ENCODE results near the gene ANK2. TPM values are rescaled to one million over a fixed set of nuclear protein-coding genes. Genes with fewer than 3 reads are reported as not detected.

The ANK2 gene
- total RNA-seq, 4 donors from 2014 or later, result 25.9 to 64.4 (median 55.4) TPM

DNA sequence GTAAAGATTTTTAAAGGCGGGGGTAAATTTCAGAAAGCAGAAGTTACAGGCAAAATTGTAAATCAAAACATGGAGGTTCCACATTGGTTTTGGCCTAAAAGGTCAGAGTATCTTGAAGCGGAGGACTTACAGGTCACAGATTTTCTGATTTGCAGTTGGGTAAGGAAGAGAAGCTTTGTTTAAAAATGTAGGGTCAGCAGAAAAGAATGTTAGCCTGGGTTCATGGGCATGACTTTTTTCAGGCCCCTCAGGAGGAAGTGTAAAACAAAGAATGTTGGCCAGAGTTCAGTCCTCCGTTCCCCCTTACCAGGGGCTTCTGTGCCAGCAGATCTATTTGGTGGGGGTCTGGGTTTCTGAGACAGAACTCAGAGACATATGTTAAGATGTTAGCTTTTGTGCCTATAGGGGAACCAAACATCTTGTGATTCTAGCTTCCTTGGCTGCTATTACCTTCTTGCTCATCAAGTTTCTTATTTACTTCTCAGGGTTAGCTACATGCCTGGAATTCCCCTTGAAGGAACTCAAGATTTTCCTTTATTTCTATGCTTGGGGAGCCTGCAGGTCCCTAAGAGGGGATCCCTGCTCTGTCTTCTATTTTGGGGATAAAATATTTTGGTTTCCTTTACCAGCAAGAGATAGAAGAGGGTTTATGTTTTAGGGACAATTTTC is 160.3 kb downstream of the ANK2 start:
- H3K27me3 ChIP-seq, result no peaks in the 10 kb centered on the region
- no peak for DNase-seq
- TF ChIP-seq POLR2A (IDR thresholded peaks at IDR 0.05) (no peak), CTCF (IDR thresholded peaks at IDR 0.05) (no peak)
- intact Hi-C loops (cut with DNase I), result no loop called here
- no peaks in the 10 kb centered on the region for H3K4me1 ChIP-seq
- WGBS, 2 donors, result 78 to 80% methylated on average over 3 of the region's 3 CpGs
- no peaks in the 10 kb centered on the region for H3K36me3 ChIP-seq
- no peaks in the 10 kb centered on the region for H3K9me3 ChIP-seq
- H3K4me3 ChIP-seq (replicated peaks in 1 of 3), result no peak overlapping the region
- no peak overlapping the region for H3K27ac ChIP-seq

- no peaks in the 10 kb centered on the region for H3K4me1 ChIP-seq
- no peaks in the 10 kb centered on the region for H3K36me3 ChIP-seq
- DNase-seq, result peak; percentile 12 to 21
- no peak overlapping the region for H3K27ac ChIP-seq
- no peaks in the 10 kb centered on the region for H3K27me3 ChIP-seq
- TF ChIP-seq CTCF (IDR thresholded peaks at IDR 0.05) (no peak), POLR2A (IDR thresholded peaks at IDR 0.05) (no peak)
- 33% methylated on average over 1 of the region's 1 CpG for WGBS, 2 donors
- H3K9me3 ChIP-seq, result no peaks in the 10 kb centered on the region
- no peak overlapping the region for H3K4me3 ChIP-seq (replicated peaks in 1 of 3)
- intact Hi-C loops (cut with DNase I), result no loop called here
Measured at GRCh38 chr4:113212613-113213012, 163.2 kb downstream of the ANK2 start.

- no peaks in the 10 kb centered on the region for H3K36me3 ChIP-seq
- no peak overlapping the region for H3K4me3 ChIP-seq (replicated peaks in 1 of 3)
- DNase-seq, result no peak
- H3K27me3 ChIP-seq, result no peaks in the 10 kb centered on the region
- H3K27ac ChIP-seq, result no peak overlapping the region
- H3K4me1 ChIP-seq, result no peaks in the 10 kb centered on the region
- WGBS, 2 donors, result 66 to 76% methylated on average over 2 of the region's 2 CpGs
- intact Hi-C loops (cut with DNase I), result no loop called here
- TF ChIP-seq CTCF (IDR thresholded peaks at IDR 0.05) (no peak), POLR2A (IDR thresholded peaks at IDR 0.05) (no peak)
- no peaks in the 10 kb centered on the region for H3K9me3 ChIP-seq
Measured at GRCh38 chr4:113221990-113222389, 172.5 kb downstream of the ANK2 start.

DNA sequence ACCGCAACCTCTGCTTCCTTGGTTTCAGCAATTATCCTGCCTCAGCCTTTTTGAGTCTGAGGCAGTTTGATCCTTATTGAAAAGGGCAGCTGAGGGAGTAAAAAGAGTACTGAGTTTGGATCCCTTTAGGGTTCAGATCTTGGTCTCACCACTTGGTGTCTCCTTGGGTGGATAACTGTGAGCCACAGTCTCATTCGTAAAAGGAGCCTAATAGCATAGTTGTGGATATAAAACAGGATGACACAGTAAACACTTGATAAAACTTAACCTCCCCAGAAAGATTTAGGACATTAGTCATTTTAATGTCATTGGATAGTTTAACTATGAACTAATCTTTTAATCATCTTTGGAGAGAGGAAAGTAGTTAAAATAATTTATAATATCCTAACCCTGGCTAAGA is 173.0 kb downstream of the ANK2 start:
- Histone ChIP-seq H3K4me1 (no peaks in the 10 kb centered on the region), H3K27ac (no peak overlapping the region), H3K9me3 (no peaks in the 10 kb centered on the region), H3K27me3 (no peaks in the 10 kb centered on the region), H3K36me3 (no peaks in the 10 kb centered on the region), H3K4me3 (replicated peaks in 1 of 3) (no peak overlapping the region)
- intact Hi-C loops (cut with DNase I), result no loop called here
- 94 to 95% methylated on average over 2 of the region's 2 CpGs for WGBS, 2 donors
- DNase-seq, result no peak
- TF ChIP-seq POLR2A (IDR thresholded peaks at IDR 0.05) (no peak), CTCF (IDR thresholded peaks at IDR 0.05) (no peak)

DNA sequence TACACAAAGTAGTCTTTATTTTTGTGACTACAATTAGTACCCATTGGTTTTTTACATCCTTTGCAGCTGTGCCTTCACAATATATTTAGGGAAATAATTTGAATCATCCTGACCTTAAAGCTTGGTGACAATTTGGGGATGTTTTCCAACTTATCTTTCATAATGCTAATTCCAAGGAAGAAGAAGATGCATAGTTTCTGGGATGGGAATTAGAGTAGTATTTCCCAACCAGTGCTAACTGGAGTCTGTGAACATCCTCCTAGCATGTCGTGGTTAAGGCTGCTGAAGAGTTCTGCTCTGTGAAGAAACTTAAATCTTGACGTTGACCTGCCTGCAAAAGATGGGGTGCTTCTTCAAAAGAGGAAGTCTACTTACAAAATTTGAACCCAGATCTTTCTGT is 173.5 kb downstream of the ANK2 start:
- TF ChIP-seq CTCF (IDR thresholded peaks at IDR 0.05), result no peak
- TF ChIP-seq POLR2A (IDR thresholded peaks at IDR 0.05), result no peak
- no peaks in the 10 kb centered on the region for H3K9me3 ChIP-seq
- no peak for DNase-seq
- H3K27me3 ChIP-seq, result no peaks in the 10 kb centered on the region
- intact Hi-C loops (cut with DNase I), result no loop called here
- H3K36me3 ChIP-seq, result no peaks in the 10 kb centered on the region
- 92 to 94% methylated on average over 2 of the region's 2 CpGs for WGBS, 2 donors
- H3K4me3 ChIP-seq (replicated peaks in 1 of 3), result no peak overlapping the region
- no peaks in the 10 kb centered on the region for H3K4me1 ChIP-seq
- no peak overlapping the region for H3K27ac ChIP-seq

Measured in thyroid gland (tissue), 4 donors.